ENCODE measurements around the gene DMTF1. TPM values are rescaled to one million over a fixed set of nuclear protein-coding genes. Genes with fewer than 3 reads are reported as not detected.
A peak's percentile ranks its signal among the peaks of the same experiment; 100 is the strongest.
"Not testable (repeated sequence)": the region's sequence is repeated elsewhere in the genome, so short reads cannot be mapped to it uniquely, and the experiment has no call there.

Gene DMTF1
- total RNA-seq, 1 experiment from 2014 or later, result 58.3 TPM

- CTCF ChIA-PET, result no interaction called here
- Mint-ChIP-seq H3K27me3 (ENCODE audit: unreplicated experiment) (no peaks in the 10 kb centered on the region), H3K36me3 (ENCODE audit: insufficient read depth, unreplicated experiment) (peaks cover 7% of the 10 kb centered on the region), H3K4me3 (ENCODE audit: low read depth, unreplicated experiment) (no peak overlapping the region), H3K9me3 (ENCODE audit: low read depth, unreplicated experiment) (peaks cover 8% of the 10 kb centered on the region), H3K27ac (ENCODE audit: unreplicated experiment) (no peak overlapping the region), H3K4me1 (ENCODE audit: low read depth, unreplicated experiment) (peaks cover 15% of the 10 kb centered on the region)
- intact Hi-C loops (cut with micrococcal nuclease; ENCODE audit: unreplicated experiment), result no loop called here
- no peak for DNase-seq
- no TSS peak for BruUV-seq (replicated peaks)
- no peak for TF ChIP-seq CTCF (IDR thresholded peaks at IDR 0.05; ENCODE audit: unreplicated experiment)
Measured at GRCh38 chr7:87204933-87205332, 52.7 kb downstream of the DMTF1 start.

GRCh38 chr7:87205701-87206100 is 53.4 kb downstream of the DMTF1 start:
- H3K27ac Mint-ChIP-seq (ENCODE audit: unreplicated experiment); DNase-seq; CTCF ChIA-PET; H3K9me3 Mint-ChIP-seq (ENCODE audit: low read depth, unreplicated experiment); H3K27me3 Mint-ChIP-seq (ENCODE audit: unreplicated experiment); intact Hi-C loops (cut with micrococcal nuclease; ENCODE audit: unreplicated experiment); H3K36me3 Mint-ChIP-seq (ENCODE audit: insufficient read depth, unreplicated experiment); H3K4me3 Mint-ChIP-seq (ENCODE audit: low read depth, unreplicated experiment): not testable (repeated sequence)
- BruUV-seq (replicated peaks), result TSS peak; percentile 16
- H3K4me1 Mint-ChIP-seq (ENCODE audit: low read depth, unreplicated experiment), result peaks cover 15% of the 10 kb centered on the region

GRCh38 chr7:87206361-87206760 is 54.1 kb downstream of the DMTF1 start:
- Mint-ChIP-seq H3K36me3 (ENCODE audit: insufficient read depth, unreplicated experiment) (peaks cover 7% of the 10 kb centered on the region), H3K27ac (ENCODE audit: unreplicated experiment) (no peak overlapping the region), H3K4me3 (ENCODE audit: low read depth, unreplicated experiment) (no peak overlapping the region), H3K9me3 (ENCODE audit: low read depth, unreplicated experiment) (peaks cover 8% of the 10 kb centered on the region), H3K4me1 (ENCODE audit: low read depth, unreplicated experiment) (peaks cover 15% of the 10 kb centered on the region), H3K27me3 (ENCODE audit: unreplicated experiment) (no peaks in the 10 kb centered on the region)
- BruUV-seq (replicated peaks), result no TSS peak
- no peak for DNase-seq
- CTCF ChIA-PET, result no interaction called here
- intact Hi-C loops (cut with micrococcal nuclease; ENCODE audit: unreplicated experiment), result no loop called here
- TF ChIP-seq CTCF (IDR thresholded peaks at IDR 0.05; ENCODE audit: unreplicated experiment), result no peak

GRCh38 chr7:87209295-87209924 is 57.2 kb downstream of the DMTF1 start:
- Mint-ChIP-seq H3K36me3 (ENCODE audit: insufficient read depth, unreplicated experiment) (no peaks in the 10 kb centered on the region), H3K27me3 (ENCODE audit: unreplicated experiment) (no peaks in the 10 kb centered on the region), H3K4me1 (ENCODE audit: low read depth, unreplicated experiment) (peaks cover 9% of the 10 kb centered on the region), H3K4me3 (ENCODE audit: low read depth, unreplicated experiment) (no peak overlapping the region), H3K27ac (ENCODE audit: unreplicated experiment) (no peak overlapping the region), H3K9me3 (ENCODE audit: low read depth, unreplicated experiment) (peaks cover 8% of the 10 kb centered on the region)
- no peak for TF ChIP-seq CTCF (IDR thresholded peaks at IDR 0.05; ENCODE audit: unreplicated experiment)
- intact Hi-C loops (cut with micrococcal nuclease; ENCODE audit: unreplicated experiment), result no loop called here
- CTCF ChIA-PET, result no interaction called here
- DNase-seq, result no peak
- no TSS peak for BruUV-seq (replicated peaks)

GRCh38 chr7:87210506-87210905 is 58.3 kb downstream of the DMTF1 start:
- H3K9me3 Mint-ChIP-seq (ENCODE audit: low read depth, unreplicated experiment), result peaks cover 6% of the 10 kb centered on the region
- peaks cover 9% of the 10 kb centered on the region for H3K4me1 Mint-ChIP-seq (ENCODE audit: low read depth, unreplicated experiment)
- no peak overlapping the region for H3K27ac Mint-ChIP-seq (ENCODE audit: unreplicated experiment)
- intact Hi-C loops (cut with micrococcal nuclease; ENCODE audit: unreplicated experiment), result no loop called here
- TF ChIP-seq CTCF (IDR thresholded peaks at IDR 0.05; ENCODE audit: unreplicated experiment), result no peak
- no peaks in the 10 kb centered on the region for H3K36me3 Mint-ChIP-seq (ENCODE audit: insufficient read depth, unreplicated experiment)
- no peak overlapping the region for H3K4me3 Mint-ChIP-seq (ENCODE audit: low read depth, unreplicated experiment)
- no TSS peak for BruUV-seq (replicated peaks)
- CTCF ChIA-PET, result no interaction called here
- no peaks in the 10 kb centered on the region for H3K27me3 Mint-ChIP-seq (ENCODE audit: unreplicated experiment)
- DNase-seq, result no peak
